Adrenal gland (tissue), 5 donors: ENCODE measurements around the gene ZC3H12D.
"Not testable (repeated sequence)": the region's sequence is repeated elsewhere in the genome, so short reads cannot be mapped to it uniquely, and the experiment has no call there.

ENCODE experiments used
- POLR2A ChIP-seq, 2 donors: fragments of 450-650 bp; IDR thresholded peaks; one replicate each; pipeline ENCODE4 v1.6.1; 2017; ENCODE audit warnings: antibody characterized with exemption in 2 of 2, mild to moderate bottlenecking in 2 of 2, moderate library complexity in 1 of 2
- TF ChIP-seq, protein P1 (sequence below), 6 experiments: fragments of 450-650 bp in 4 of 6; fragments of 200-600 bp in 2 of 6; sonication (generic) in 1 of 6; IDR thresholded peaks; 1 replicate in 5 of 6; 2 replicates in 1 of 6; pipeline versions ENCODE4 v1.5.1 to v1.8.0; 2016 to 2021; ENCODE audit warnings: antibody characterized with exemption in 6 of 6, mild to moderate bottlenecking in 2 of 6, moderate library complexity in 1 of 6
- donor health status: DM: no; HTN: no; CAD: no.

GRCh38 chr6:149462712-149463111, 22.1 kb downstream of the ZC3H12D start:
- TF ChIP-seq, protein P1, sequence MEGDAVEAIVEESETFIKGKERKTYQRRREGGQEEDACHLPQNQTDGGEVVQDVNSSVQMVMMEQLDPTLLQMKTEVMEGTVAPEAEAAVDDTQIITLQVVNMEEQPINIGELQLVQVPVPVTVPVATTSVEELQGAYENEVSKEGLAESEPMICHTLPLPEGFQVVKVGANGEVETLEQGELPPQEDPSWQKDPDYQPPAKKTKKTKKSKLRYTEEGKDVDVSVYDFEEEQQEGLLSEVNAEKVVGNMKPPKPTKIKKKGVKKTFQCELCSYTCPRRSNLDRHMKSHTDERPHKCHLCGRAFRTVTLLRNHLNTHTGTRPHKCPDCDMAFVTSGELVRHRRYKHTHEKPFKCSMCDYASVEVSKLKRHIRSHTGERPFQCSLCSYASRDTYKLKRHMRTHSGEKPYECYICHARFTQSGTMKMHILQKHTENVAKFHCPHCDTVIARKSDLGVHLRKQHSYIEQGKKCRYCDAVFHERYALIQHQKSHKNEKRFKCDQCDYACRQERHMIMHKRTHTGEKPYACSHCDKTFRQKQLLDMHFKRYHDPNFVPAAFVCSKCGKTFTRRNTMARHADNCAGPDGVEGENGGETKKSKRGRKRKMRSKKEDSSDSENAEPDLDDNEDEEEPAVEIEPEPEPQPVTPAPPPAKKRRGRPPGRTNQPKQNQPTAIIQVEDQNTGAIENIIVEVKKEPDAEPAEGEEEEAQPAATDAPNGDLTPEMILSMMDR (IDR thresholded peaks at IDR 0.05), result not testable (repeated sequence)
- not testable (repeated sequence) for TF ChIP-seq POLR2A (IDR thresholded peaks at IDR 0.05)
